HL-60 (cell line): ENCODE data around the gene FNDC5.

Experiments used
- DNase-seq, 2 experiments: peaks; one replicate each; pipeline ENCODE4 v3.0.0-alpha.2; 2010 to 2020; ENCODE audit warnings: low read depth in 1 of 2, low spot score in 1 of 2
- H3K27ac ChIP-seq: fragments of 250-450 bp; sonication (Bioruptor Pico); replicated peaks from 2 replicates; pipeline ENCODE4 v1.5.1; 2020; ENCODE audit warnings: mild to moderate bottlenecking, moderate library complexity
- H3K27me3 ChIP-seq: fragments of 250-450 bp; sonication (Bioruptor Pico); 2 replicates; pipeline ENCODE4 v1.5.1; 2021; ENCODE audit warnings: mild to moderate bottlenecking, moderate library complexity; ENCODE audit not compliant: insufficient read depth, poor library complexity, severe bottlenecking
- H3K4me3 ChIP-seq: replicated peaks from 2 replicates; pipeline ENCODE4 v1.5.1; 2011; ENCODE audit warnings: mild to moderate bottlenecking, control low read depth, low read length; ENCODE audit not compliant: insufficient read depth
- CTCF ChIP-seq: IDR thresholded peaks from one replicate; pipeline ENCODE4 v1.5.1; 2011; ENCODE audit warnings: low read length, control low read depth, inconsistent platforms; ENCODE audit not compliant: insufficient read depth
- GABPA ChIP-seq: IDR thresholded peaks from 2 replicates; pipeline ENCODE4 v1.6.1; 2012; ENCODE audit warnings: low read depth
- POLR2AphosphoS5 ChIP-seq: IDR thresholded peaks from 2 replicates; pipeline ENCODE4 v1.6.1; 2012; ENCODE audit warnings: low read depth
- REST ChIP-seq: IDR thresholded peaks from 2 replicates; pipeline ENCODE4 v1.6.1; 2012; ENCODE audit warnings: low read depth; ENCODE audit not compliant: insufficient replicate concordance
- SPI1 ChIP-seq: IDR thresholded peaks from 2 replicates; pipeline ENCODE4 v1.6.1; 2012; ENCODE audit warnings: low read depth, mild to moderate bottlenecking, borderline replicate concordance

FNDC5 gene

GRCh38 chr1:32885676-32886003 is 14.9 kb upstream of the FNDC5 start:
- Histone ChIP-seq H3K27me3 (peaks cover 27% of the 10 kb centered on the region), H3K27ac (no peak overlapping the region), H3K4me3 (no peak overlapping the region)
- DNase-seq = no peak
- no peak for TF ChIP-seq POLR2AphosphoS5
- no peak for TF ChIP-seq GABPA
- no peak for TF ChIP-seq SPI1
- no peak for TF ChIP-seq REST
- no peak for TF ChIP-seq CTCF

GRCh38 chr1:32884726-32885125 is 14.0 kb upstream of the FNDC5 start:
- Histone ChIP-seq H3K27ac (no peak overlapping the region), H3K27me3 (peaks cover 27% of the 10 kb centered on the region), H3K4me3 (no peak overlapping the region)
- no peak for DNase-seq
- TF ChIP-seq GABPA (no peak), POLR2AphosphoS5 (no peak), SPI1 (no peak), REST (no peak), CTCF (no peak)

GRCh38 chr1:32884032-32884372 is 13.3 kb upstream of the FNDC5 start:
- no peak for DNase-seq
- no peak overlapping the region for H3K27ac ChIP-seq
- H3K27me3 ChIP-seq = peaks cover 25% of the 10 kb centered on the region
- TF ChIP-seq SPI1 (no peak), GABPA (no peak)
- no peak overlapping the region for H3K4me3 ChIP-seq

GRCh38 chr1:32883338-32884031 is 12.8 kb upstream of the FNDC5 start:
- no peak for TF ChIP-seq REST
- TF ChIP-seq GABPA = no peak
- TF ChIP-seq SPI1 = 0 out of 2 replicates have a peak, but pooled peaks have one; percentile 14
- TF ChIP-seq POLR2AphosphoS5 = no peak
- no peak overlapping the region for H3K27ac ChIP-seq
- no peak for DNase-seq
- no peak overlapping the region for H3K4me3 ChIP-seq
- H3K27me3 ChIP-seq = peaks cover 24% of the 10 kb centered on the region
